NCI-H1694 (cell line): ENCODE measurements around the gene CDH23.

ENCODE experiments used
- DNase-seq: peaks from one replicate; lab custom pipeline; 2025; lab: John Stamatoyannopoulos, UW

The CDH23 gene

DNA sequence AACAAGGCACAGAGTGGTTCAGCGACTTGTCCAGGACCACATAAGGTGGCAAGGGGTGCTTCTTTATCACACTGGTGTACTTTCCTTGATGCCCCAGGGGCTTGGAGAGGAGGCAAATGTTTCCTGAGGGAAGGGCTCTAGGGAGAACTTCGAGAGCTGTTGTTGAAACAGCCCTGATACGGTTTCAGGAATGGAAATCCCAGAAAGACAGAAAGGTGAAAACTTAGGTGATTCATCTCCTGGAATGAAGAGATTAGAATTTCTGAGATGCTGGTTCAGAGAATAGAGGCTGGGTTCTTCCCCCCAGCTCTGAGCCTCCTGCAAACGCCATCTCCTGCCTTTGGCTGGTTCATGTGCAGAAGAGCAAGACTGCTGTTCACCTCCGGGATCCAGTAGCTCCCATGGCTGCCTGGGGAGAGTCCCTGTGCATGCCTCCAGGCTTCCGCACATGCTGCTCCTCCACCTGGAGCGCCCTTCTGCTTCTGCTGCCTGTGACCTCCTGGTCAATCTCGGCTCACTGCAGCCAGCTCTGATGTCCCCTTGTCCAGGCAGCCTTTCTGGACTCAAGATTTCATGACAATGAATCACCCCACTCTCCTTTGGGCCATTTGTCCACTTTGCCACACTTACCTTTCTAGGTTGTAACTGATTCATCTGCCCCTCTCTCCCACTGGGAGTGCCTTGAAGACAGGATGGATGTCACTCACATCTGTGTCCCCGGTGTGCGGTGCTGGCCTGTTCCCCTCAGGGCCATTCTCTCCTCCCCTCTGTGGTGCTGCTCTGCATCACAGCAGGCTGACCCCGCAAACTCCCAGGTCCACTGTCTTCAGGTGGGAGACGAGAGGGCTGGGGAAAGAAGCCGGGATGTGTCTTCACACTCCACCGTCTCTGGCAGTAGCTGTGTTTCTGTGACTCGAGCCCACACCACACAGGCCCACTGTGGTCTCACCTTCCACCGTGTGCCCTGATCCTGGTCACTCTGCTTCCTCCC, 3.6 kb upstream of the CDH23 start:
- no peak for DNase-seq

- DNase-seq, result no peak
Observed at GRCh38 chr10:71393841-71394475, 2.8 kb upstream of the CDH23 start.

DNA sequence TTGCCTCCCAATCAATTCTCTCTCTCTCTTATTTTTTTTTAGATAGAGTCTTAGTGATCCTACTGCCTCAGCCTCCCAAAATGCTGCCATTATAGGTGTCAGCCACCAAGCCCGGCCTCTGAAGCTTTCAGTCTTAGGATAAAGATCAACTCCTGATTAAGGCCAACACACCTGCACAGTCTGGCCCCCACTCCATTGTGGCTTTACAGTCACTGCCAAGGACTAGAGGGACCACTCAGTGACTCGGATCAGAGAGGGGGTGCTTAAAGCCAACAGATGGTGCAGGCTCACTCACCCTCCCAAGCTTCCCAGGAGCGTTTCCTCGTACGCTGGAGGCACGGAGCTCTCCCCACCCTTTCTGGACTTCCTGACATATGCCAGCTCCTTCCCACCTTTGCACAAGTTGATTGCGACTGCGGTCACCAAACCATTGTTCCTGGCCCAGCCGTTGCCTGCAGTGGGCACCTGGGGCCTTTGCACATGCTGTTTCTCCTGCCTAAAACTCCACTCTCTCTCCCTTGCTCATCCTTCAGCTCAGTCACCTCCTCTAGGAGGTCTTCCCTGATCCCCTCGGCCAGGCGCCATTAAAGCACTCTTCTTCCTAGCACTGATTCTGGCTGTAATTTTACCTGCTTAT, 1.7 kb upstream of the CDH23 start:
- DNase-seq, result no peak

- peak; percentile 10 for DNase-seq
Observed at GRCh38 chr10:71395621-71396020, 1.1 kb upstream of the CDH23 start.

- DNase-seq, result peak; percentile 60
Observed at GRCh38 chr10:71396084-71396710, 523 bp upstream of the CDH23 start.

DNA sequence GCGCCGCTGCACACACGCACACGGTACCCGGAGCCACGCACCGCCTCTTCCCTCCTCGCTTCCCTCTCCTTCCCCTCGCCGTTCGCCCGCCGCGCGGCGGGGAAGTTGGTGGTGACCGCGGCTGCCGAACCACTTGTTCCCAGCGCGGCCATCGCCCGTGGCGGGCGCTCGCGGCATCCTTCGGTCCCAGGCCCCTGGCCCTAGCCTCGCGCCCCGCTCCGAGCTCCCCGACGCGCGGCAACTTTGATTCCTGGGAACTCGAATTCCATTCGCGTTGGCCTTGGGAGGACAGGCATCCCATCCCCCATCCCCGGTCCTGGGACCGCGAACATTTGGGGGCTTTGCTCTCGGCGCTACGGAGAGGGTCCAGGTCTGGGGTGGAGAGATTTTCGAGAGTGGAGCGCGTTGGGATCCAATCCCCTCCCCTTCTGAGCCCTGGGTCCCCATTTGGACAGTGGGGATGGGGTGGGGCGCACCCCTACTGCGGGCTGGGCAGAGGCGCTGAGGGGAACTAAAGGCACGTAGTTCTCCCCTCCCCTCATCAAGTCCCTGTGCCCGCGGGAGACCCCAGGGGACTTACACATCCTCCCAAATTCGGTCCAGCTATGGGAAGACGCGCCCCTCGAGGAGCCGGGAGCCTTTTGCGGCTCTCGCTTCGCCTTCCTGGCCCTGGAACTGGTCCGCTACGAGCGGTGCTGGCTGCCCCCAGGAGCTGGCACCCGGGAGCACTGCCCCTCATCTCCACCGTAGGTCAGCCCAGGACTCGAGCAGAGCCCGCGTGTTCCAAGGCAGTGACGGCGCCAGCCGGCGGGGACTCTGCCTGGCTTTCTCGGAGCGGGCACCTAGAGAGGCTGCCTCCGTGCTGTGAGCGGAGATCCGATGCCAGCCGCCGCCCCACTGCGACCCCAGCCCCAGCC, 834 bp downstream of the CDH23 start:
- DNase-seq, result no peak

DNA sequence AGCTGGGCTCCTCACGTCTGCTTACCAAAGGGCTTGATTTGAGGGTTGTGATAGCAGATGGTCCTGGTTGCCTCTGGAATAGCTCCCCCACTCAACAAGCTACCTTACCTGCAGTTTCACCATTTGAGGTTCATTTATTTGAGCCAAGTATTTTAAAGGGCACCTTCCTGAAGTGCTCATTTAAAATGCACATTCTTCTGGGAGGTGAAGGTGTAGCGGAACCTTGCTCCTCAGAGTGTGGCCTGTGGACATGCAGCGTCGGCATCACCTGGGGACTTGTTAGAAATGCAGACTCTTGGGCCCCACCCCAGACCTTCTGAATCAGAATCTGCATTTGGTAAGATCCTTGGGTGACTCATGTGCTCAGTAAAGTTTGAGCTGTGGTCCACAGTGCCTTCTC, 2.3 kb downstream of the CDH23 start:
- DNase-seq, result no peak

DNA sequence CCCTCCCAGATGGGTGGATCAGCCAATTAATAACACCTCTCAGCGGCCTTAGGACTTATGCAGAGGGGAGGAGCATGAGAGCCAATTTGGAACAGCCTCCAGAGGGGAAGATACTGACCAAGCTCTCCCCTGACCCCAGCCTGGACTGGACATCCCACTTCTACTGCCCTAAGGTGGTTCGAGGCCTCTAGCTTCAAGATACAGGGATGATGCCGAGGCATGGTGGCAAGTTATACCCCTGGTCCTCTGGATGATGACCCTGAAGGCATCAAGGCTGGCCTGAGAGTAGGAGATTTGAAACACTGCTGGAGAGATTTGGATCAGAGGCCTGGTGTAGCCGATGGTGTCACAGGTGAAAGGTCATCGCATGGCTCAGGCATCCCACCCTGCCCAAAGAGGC, 3.2 kb downstream of the CDH23 start:
- no peak for DNase-seq

GRCh38 chr10:71401056-71401455, 4.3 kb downstream of the CDH23 start:
- no peak for DNase-seq

DNA sequence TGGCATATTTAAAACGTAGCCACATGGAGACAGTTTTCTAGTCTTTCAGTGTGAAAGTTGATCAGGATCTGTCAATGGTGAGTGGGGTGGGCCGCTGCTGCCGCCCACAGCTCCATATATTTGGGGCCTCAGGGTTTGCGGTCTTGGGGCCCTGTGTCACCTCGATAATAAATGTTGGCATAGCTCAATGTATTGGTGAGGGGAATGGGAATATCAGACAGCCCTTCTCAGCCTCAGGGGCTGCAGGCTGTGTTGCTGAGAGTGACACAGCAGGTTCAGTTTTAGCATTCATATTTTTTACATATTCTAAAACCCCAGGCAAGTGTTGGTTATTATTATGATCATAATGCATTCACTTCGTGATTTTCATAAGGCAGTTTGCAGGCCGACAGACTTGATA, 5.3 kb downstream of the CDH23 start:
- DNase-seq, result no peak

- DNase-seq, result no peak
Observed at GRCh38 chr10:71404503-71405295, 8.0 kb downstream of the CDH23 start.

GRCh38 chr10:71406878-71407277, 10.2 kb downstream of the CDH23 start:
- no peak for DNase-seq

- DNase-seq, result no peak
Observed at GRCh38 chr10:71408436-71409225, 11.9 kb downstream of the CDH23 start.

GRCh38 chr10:71409516-71410104, 12.9 kb downstream of the CDH23 start:
- no peak for DNase-seq

DNA sequence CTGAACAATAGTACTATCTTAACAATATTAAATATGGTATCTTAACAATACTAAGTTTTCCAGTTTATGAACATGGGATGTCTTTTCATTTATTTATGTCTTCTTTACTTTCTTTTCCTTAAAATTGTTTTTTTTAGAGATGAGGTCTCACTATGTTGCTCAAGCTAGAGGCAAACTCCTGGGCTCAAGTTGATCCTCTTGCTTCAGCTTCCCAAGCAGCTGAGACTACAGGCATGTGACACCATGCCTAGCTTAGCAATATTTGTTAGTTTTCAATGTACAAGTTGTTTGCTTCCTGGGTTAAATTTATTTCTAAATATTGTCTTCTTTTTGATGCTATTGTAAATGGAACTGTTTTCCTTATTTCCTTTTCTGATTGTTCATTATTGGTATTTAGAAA, 16.9 kb downstream of the CDH23 start:
- DNase-seq, result no peak

GRCh38 chr10:71414359-71414758, 17.6 kb downstream of the CDH23 start:
- no peak for DNase-seq

GRCh38 chr10:71419002-71419540, 22.4 kb downstream of the CDH23 start:
- no peak for DNase-seq

DNA sequence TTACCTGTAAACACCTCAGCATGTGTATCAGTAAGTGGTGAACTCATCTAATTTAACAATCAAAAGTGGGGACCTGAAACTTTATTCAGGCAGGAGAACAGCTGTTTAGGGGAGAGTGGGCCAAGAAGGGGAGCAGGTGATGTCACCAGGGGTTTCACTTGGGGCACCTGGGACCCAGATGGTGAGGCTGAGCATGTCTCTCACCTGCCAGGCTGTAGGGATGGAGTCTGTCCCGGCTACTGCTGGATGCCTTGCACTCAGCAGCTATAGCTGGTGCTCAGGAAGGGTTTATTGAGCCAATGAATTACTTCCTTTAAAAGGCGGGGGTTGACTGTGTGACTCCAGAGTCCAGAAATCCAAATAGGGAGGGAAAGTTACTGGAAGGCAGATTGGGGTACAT, 23.0 kb downstream of the CDH23 start:
- DNase-seq, result no peak

- DNase-seq, result no peak
Observed at GRCh38 chr10:71421075-71421434, 24.3 kb downstream of the CDH23 start.
